HEK293 (cell line): Measurements from ENCODE around the gene RNF217.

Experiments used
- CTCF ChIA-PET: fragments of 350-600 bp; formaldehyde crosslinking; extraction: SDS; loops from one replicate; lab custom pipeline; 2021; ENCODE audit warnings: antibody characterized with exemption; lab: Yijun Ruan, JAX
- POLR2A ChIA-PET: fragments of 300-600 bp; formaldehyde crosslinking; extraction: SDS; loops from one replicate; lab custom pipeline; 2020; ENCODE audit warnings: antibody characterized with exemption, inconsistent platforms; lab: Yijun Ruan, JAX
- H3K27ac ChIP-seq: fragments of 200-500 bp; sonication (Bioruptor generic); 2 replicates; pipeline ENCODE4 v1.5.1; 2014; ENCODE audit warnings: low read depth, low read length, control low read depth, inconsistent platforms; ENCODE audit errors: extremely low read depth
- H3K36me3 ChIP-seq, 2 experiments: fragments of 200-500 bp in 1 of 2; sonication (Bioruptor generic) in 1 of 2; 1 replicate in 1 of 2; 2 replicates in 1 of 2; pipeline ENCODE4 v1.5.1; 2014 to 2017; ENCODE audit warnings: inconsistent platforms in 2 of 2, low read length in 2 of 2; ENCODE audit not compliant: control insufficient read depth in 2 of 2, insufficient read depth in 1 of 2
- H3K4me1 ChIP-seq: fragments of 200-500 bp; sonication (Bioruptor generic); 2 replicates; pipeline ENCODE4 v1.5.1; 2014; ENCODE audit warnings: mild to moderate bottlenecking, low read length, inconsistent platforms; ENCODE audit not compliant: control insufficient read depth, insufficient read depth
- H3K4me3 ChIP-seq: 2 replicates; pipeline ENCODE4 v1.5.1; 2011; ENCODE audit warnings: low read depth, mild to moderate bottlenecking, control low read depth, low read length, moderate library complexity
- H3K9me3 ChIP-seq: fragments of 200-500 bp; sonication (Bioruptor generic); 2 replicates; pipeline ENCODE4 v1.5.1; 2014; ENCODE audit warnings: low read depth, low read length, inconsistent platforms; ENCODE audit not compliant: control insufficient read depth, insufficient read depth
- SP3 ChIP-seq: fragments of 450-650 bp; formaldehyde crosslinking; IDR thresholded peaks from 2 replicates; pipeline ENCODE4 v1.5.1; 2016; ENCODE audit warnings: missing biosample characterization, missing genetic modification characterization
- SP7 ChIP-seq: fragments of 450-650 bp; formaldehyde crosslinking; IDR thresholded peaks from 2 replicates; pipeline ENCODE4 v1.5.1; 2016; ENCODE audit warnings: missing biosample characterization, missing genetic modification characterization
- TCF7L2 ChIP-seq: IDR thresholded peaks from 2 replicates; pipeline ENCODE4 v1.6.1; 2011; ENCODE audit warnings: low read depth, mild to moderate bottlenecking, inconsistent platforms, low read length, moderate library complexity, borderline replicate concordance
- ZBTB21 ChIP-seq: fragments of 450-650 bp; formaldehyde crosslinking; IDR thresholded peaks from 2 replicates; pipeline ENCODE4 v1.5.1; 2017; ENCODE audit warnings: missing biosample characterization, missing genetic modification characterization
- ZNF114 ChIP-seq: fragments of 450-650 bp; formaldehyde crosslinking; IDR thresholded peaks from 2 replicates; pipeline ENCODE4 v1.5.0; 2017; ENCODE audit warnings: missing biosample characterization, missing genetic modification characterization
- ZNF138 ChIP-seq: fragments of 450-650 bp; formaldehyde crosslinking; IDR thresholded peaks from 2 replicates; pipeline ENCODE4 v1.5.1; 2016; ENCODE audit warnings: missing biosample characterization, missing genetic modification characterization, borderline replicate concordance
- ZNF16 ChIP-seq: fragments of 450-650 bp; formaldehyde crosslinking; IDR thresholded peaks from 2 replicates; pipeline ENCODE4 v1.5.1; 2016; ENCODE audit warnings: low read depth, missing biosample characterization, missing genetic modification characterization
- ZNF169 ChIP-seq: fragments of 450-650 bp; formaldehyde crosslinking; IDR thresholded peaks from 2 replicates; pipeline ENCODE4 v1.5.1; 2016; ENCODE audit warnings: missing biosample characterization, missing genetic modification characterization
- ZNF175 ChIP-seq: fragments of 450-650 bp; formaldehyde crosslinking; IDR thresholded peaks from 2 replicates; pipeline ENCODE4 v1.5.1; 2016; ENCODE audit warnings: missing biosample characterization, missing genetic modification characterization
- ZNF37A ChIP-seq: fragments of 450-650 bp; IDR thresholded peaks from 2 replicates; pipeline ENCODE4 v1.5.1; 2018; ENCODE audit warnings: missing biosample characterization, missing genetic modification characterization
- ZNF530 ChIP-seq: fragments of 450-650 bp; formaldehyde crosslinking; IDR thresholded peaks from 2 replicates; pipeline ENCODE4 v1.5.1; 2016; ENCODE audit warnings: low read depth, missing biosample characterization, missing genetic modification characterization
- ZNF549 ChIP-seq: fragments of 450-650 bp; IDR thresholded peaks from 2 replicates; pipeline ENCODE4 v1.5.1; 2018; ENCODE audit warnings: missing biosample characterization, missing genetic modification characterization, mild to moderate bottlenecking, inconsistent platforms, moderate library complexity
- ZNF555 ChIP-seq: fragments of 450-650 bp; formaldehyde crosslinking; conservative IDR thresholded peaks from 2 replicates; pipeline ENCODE4 v1.5.1; 2017; ENCODE audit warnings: missing biosample characterization, mild to moderate bottlenecking, missing genetic modification characterization, inconsistent platforms
- ZNF561 ChIP-seq: fragments of 450-650 bp; IDR thresholded peaks from 2 replicates; pipeline ENCODE4 v1.5.1; 2018; ENCODE audit warnings: missing biosample characterization, missing genetic modification characterization, borderline replicate concordance
- ZNF626 ChIP-seq: fragments of 450-650 bp; sonication (Bioruptor Pico); formaldehyde crosslinking; IDR thresholded peaks from 2 replicates; pipeline ENCODE4 v1.5.1; 2018; ENCODE audit warnings: missing biosample characterization, missing genetic modification characterization, inconsistent platforms
- ZNF654 ChIP-seq: fragments of 450-650 bp; formaldehyde crosslinking; IDR thresholded peaks from 2 replicates; pipeline ENCODE4 v1.5.1; 2016; ENCODE audit warnings: low read depth, missing biosample characterization, missing genetic modification characterization
- ZNF664 ChIP-seq: fragments of 450-650 bp; formaldehyde crosslinking; IDR thresholded peaks from 2 replicates; pipeline ENCODE4 v1.5.1; 2016; ENCODE audit warnings: missing biosample characterization, missing genetic modification characterization
- ZNF747 ChIP-seq: fragments of 450-650 bp; formaldehyde crosslinking; IDR thresholded peaks from 2 replicates; pipeline ENCODE4 v1.5.1; 2016; ENCODE audit warnings: missing biosample characterization, missing genetic modification characterization
- ZNF785 ChIP-seq: fragments of 450-650 bp; formaldehyde crosslinking; IDR thresholded peaks from 2 replicates; pipeline ENCODE4 v1.5.1; 2016; ENCODE audit warnings: missing biosample characterization, missing genetic modification characterization
- ZXDB ChIP-seq: fragments of 450-650 bp; formaldehyde crosslinking; IDR thresholded peaks from 2 replicates; pipeline ENCODE4 v1.5.1; 2016; ENCODE audit warnings: missing biosample characterization, missing genetic modification characterization
- TF ChIP-seq, protein P1 (sequence below): fragments of 450-650 bp; formaldehyde crosslinking; IDR thresholded peaks from 2 replicates; pipeline ENCODE4 v1.5.0; 2017; ENCODE audit warnings: missing biosample characterization, missing genetic modification characterization, borderline replicate concordance
- TF ChIP-seq, protein P2 (sequence below): fragments of 450-650 bp; formaldehyde crosslinking; IDR thresholded peaks from 2 replicates; pipeline ENCODE4 v1.5.1; 2016; ENCODE audit warnings: missing biosample characterization, missing genetic modification characterization
- TF ChIP-seq, protein P3 (sequence below): fragments of 450-650 bp; formaldehyde crosslinking; conservative IDR thresholded peaks from 2 replicates; pipeline ENCODE4 v1.5.1; 2016; ENCODE audit warnings: low read depth, missing biosample characterization, missing genetic modification characterization

The RNF217 gene

DNA sequence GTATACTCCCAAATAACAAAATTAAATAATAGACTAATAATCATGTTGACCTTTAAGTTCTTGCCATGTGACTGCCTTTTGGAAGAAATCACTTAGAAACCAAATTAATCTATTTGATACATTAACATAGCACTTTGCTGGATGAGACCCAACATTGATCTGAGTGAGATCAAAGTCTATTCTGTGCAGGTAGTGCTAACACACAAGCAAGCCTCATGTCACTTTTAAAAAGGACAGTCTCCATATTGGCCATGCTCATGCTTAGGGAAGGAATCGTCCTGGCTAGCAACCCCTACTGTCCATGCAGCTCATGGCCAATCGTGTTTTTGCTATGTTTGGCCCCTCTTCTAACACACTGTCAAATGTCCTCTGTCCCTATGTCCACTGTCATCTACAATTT is 35.8 kb upstream of the RNF217 start (continued):
- TF ChIP-seq, protein P1, sequence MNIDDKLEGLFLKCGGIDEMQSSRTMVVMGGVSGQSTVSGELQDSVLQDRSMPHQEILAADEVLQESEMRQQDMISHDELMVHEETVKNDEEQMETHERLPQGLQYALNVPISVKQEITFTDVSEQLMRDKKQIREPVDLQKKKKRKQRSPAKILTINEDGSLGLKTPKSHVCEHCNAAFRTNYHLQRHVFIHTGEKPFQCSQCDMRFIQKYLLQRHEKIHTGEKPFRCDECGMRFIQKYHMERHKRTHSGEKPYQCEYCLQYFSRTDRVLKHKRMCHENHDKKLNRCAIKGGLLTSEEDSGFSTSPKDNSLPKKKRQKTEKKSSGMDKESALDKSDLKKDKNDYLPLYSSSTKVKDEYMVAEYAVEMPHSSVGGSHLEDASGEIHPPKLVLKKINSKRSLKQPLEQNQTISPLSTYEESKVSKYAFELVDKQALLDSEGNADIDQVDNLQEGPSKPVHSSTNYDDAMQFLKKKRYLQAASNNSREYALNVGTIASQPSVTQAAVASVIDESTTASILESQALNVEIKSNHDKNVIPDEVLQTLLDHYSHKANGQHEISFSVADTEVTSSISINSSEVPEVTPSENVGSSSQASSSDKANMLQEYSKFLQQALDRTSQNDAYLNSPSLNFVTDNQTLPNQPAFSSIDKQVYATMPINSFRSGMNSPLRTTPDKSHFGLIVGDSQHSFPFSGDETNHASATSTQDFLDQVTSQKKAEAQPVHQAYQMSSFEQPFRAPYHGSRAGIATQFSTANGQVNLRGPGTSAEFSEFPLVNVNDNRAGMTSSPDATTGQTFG (tag by site-specific recombination): no peak
- TF ChIP-seq ZNF114 (tag by site-specific recombination) (no peak), ZNF138 (tag by site-specific recombination) (no peak), ZNF664 (tag by site-specific recombination) (no peak), ZNF747 (tag by site-specific recombination) (no peak)

DNA sequence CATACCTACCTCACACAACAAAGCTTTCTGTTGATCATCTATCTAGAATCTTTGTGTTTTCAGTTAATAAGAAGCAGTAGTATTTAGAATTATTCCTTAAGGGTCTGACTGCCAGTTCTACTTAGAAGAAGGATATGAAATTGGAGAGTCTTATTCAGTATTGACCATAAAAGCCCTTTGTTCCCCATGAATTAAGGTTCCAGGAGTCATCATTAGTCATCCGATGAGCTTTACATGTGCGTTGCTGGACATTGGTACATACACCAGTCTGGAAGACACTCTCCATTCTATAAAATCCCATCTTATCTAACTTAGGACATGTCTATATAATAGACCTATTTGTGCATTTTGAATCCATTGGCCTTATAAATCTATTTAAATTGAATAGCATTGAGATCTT is 34.4 kb upstream of the RNF217 start:
- H3K27ac ChIP-seq: no peak overlapping the region
- H3K4me1 ChIP-seq: peaks cover 14% of the 10 kb centered on the region
- POLR2A ChIA-PET: no interaction called here
- H3K9me3 ChIP-seq: no peaks in the 10 kb centered on the region
- H3K4me3 ChIP-seq: no peak overlapping the region
- no peaks in the 10 kb centered on the region for H3K36me3 ChIP-seq
- CTCF ChIA-PET: interaction anchor here (1.4 kb wide), 1 partner anchor 13 kb away, joined by 3 read pairs; no protein-coding TSS in a partner anchor
- no peak for TF ChIP-seq SP3
- no peak for TF ChIP-seq ZXDB (tag by site-specific recombination)
- TF ChIP-seq ZNF555 (tag by site-specific recombination): no peak

DNA sequence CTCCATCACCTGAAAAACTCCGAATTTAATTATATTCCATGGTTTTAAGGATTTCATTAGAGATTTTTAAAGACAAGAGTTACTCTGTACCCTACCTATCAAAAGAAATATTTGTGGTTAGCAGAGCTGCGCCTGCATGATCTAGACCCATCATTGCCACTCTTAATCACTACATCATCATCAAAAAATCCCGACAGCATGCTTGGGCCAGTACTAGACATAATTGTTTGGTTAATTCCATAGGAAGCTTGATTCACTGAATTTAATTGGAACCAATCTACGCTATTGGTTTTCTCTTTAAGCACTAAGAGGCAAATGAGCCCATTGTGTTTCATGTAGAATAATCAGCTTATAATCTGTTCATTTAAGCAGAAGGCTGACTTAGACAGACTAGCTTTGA is 33.4 kb upstream of the RNF217 start:
- POLR2A ChIA-PET: interaction anchor here (1.2 kb wide), 1 partner anchor 18 kb away, joined by 3 read pairs; no protein-coding TSS in a partner anchor
- H3K4me1 ChIP-seq: peaks cover 14% of the 10 kb centered on the region
- TF ChIP-seq, protein P2, sequence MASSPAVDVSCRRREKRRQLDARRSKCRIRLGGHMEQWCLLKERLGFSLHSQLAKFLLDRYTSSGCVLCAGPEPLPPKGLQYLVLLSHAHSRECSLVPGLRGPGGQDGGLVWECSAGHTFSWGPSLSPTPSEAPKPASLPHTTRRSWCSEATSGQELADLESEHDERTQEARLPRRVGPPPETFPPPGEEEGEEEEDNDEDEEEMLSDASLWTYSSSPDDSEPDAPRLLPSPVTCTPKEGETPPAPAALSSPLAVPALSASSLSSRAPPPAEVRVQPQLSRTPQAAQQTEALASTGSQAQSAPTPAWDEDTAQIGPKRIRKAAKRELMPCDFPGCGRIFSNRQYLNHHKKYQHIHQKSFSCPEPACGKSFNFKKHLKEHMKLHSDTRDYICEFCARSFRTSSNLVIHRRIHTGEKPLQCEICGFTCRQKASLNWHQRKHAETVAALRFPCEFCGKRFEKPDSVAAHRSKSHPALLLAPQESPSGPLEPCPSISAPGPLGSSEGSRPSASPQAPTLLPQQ (tag by site-specific recombination): no peak
- TF ChIP-seq ZBTB21 (tag by site-specific recombination) (no peak), ZNF626 (no peak), ZNF785 (tag by site-specific recombination) (no peak)
- TF ChIP-seq, all 188 proteins: peak for 0
- CTCF ChIA-PET: interaction anchor here (0.5 to 1.0 kb wide), 2 partner anchors 51 to 186 kb away, joined by 3 read pairs; no protein-coding TSS in a partner anchor
- H3K4me3 ChIP-seq: no peak overlapping the region
- H3K9me3 ChIP-seq: no peaks in the 10 kb centered on the region
- H3K36me3 ChIP-seq: no peaks in the 10 kb centered on the region
- H3K27ac ChIP-seq: no peak overlapping the region

DNA sequence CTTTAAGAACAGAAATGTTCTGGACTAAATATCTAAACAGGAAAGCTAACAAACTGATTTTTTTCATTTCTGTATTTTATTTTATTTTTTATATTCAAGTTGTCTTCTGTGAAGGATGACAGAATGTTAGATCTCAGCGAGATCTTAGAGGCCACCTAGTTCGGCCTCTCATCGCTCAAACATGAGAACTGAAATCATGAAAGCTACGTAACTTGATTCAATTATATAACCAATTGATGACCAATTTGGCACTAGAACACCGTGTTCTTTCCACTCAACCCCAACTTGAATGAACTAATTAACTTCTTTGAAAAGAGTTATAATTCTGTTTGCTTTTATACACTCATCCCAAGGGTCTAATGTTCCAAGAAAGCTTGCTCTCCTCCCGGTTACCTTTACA is 24.6 kb upstream of the RNF217 start:
- no peak overlapping the region for H3K27ac ChIP-seq
- H3K9me3 ChIP-seq: no peaks in the 10 kb centered on the region
- H3K4me3 ChIP-seq: no peak overlapping the region
- POLR2A ChIA-PET: no interaction called here
- H3K4me1 ChIP-seq: no peaks in the 10 kb centered on the region
- no peaks in the 10 kb centered on the region for H3K36me3 ChIP-seq
- CTCF ChIA-PET: no interaction called here
- no peak for TF ChIP-seq ZNF169 (tag by site-specific recombination)
- no peak for TF ChIP-seq TCF7L2
- TF ChIP-seq ZNF626: no peak
- TF ChIP-seq SP7 (tag by site-specific recombination): no peak
- no peak for TF ChIP-seq ZNF549 (tag by site-specific recombination)
- TF ChIP-seq ZNF530 (tag by site-specific recombination): no peak
- no peak for TF ChIP-seq ZNF175 (tag by site-specific recombination)
- TF ChIP-seq ZNF16 (tag by site-specific recombination): no peak
- no peak for TF ChIP-seq ZNF37A (tag by site-specific recombination)
- no peak for TF ChIP-seq ZNF561
- no peak for TF ChIP-seq ZNF654 (tag by site-specific recombination)
- TF ChIP-seq, protein P3, sequence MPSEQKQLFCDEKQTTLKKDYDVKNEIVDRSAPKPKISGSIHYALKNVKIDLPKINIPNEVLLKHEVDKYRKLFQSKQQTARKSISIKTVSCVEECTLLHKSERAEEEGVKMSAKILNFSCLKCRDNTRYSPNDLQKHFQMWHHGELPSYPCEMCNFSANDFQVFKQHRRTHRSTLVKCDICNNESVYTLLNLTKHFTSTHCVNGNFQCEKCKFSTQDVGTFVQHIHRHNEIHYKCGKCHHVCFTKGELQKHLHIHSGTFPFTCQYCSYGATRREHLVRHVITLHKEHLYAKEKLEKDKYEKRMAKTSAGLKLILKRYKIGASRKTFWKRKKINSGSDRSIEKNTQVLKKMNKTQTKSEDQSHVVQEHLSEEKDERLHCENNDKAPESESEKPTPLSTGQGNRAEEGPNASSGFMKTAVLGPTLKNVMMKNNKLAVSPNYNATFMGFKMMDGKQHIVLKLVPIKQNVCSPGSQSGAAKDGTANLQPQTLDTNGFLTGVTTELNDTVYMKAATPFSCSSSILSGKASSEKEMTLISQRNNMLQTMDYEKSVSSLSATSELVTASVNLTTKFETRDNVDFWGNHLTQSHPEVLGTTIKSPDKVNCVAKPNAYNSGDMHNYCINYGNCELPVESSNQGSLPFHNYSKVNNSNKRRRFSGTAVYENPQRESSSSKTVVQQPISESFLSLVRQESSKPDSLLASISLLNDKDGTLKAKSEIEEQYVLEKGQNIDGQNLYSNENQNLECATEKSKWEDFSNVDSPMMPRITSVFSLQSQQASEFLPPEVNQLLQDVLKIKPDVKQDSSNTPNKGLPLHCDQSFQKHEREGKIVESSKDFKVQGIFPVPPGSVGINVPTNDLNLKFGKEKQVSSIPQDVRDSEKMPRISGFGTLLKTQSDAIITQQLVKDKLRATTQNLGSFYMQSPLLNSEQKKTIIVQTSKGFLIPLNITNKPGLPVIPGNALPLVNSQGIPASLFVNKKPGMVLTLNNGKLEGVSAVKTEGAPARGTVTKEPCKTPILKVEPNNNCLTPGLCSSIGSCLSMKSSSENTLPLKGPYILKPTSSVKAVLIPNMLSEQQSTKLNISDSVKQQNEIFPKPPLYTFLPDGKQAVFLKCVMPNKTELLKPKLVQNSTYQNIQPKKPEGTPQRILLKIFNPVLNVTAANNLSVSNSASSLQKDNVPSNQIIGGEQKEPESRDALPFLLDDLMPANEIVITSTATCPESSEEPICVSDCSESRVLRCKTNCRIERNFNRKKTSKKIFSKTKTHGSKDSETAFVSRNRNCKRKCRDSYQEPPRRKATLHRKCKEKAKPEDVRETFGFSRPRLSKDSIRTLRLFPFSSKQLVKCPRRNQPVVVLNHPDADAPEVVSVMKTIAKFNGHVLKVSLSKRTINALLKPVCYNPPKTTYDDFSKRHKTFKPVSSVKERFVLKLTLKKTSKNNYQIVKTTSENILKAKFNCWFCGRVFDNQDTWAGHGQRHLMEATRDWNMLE (tag by site-specific recombination): no peak
